HepG2 (cell line): Measurements from ENCODE around the gene UCP2. TPM values are rescaled to one million over a fixed set of nuclear protein-coding genes. Genes with fewer than 3 reads are reported as not detected.

ENCODE experiments used
- ATF5 ChIP-seq: sonication (generic); formaldehyde crosslinking; IDR thresholded peaks from 2 replicates; pipeline ENCODE4 v1.4.0; 2020; ENCODE audit warnings: mild to moderate bottlenecking, low read depth, missing genetic modification reagents
- CAMTA2 ChIP-seq: sonication (generic); formaldehyde crosslinking; IDR thresholded peaks from 2 replicates; pipeline ENCODE4 v1.4.0; 2020; ENCODE audit warnings: mild to moderate bottlenecking, missing genetic modification reagents, borderline replicate concordance
- CBX2 ChIP-seq, 2 experiments: fragments of 200-600 bp in 1 of 2; sonication (generic); formaldehyde crosslinking in 1 of 2; IDR thresholded peaks; 2 replicates each; pipeline versions ENCODE4 v1.7.0 to v1.8.1; 2018 to 2022; ENCODE audit warnings: low read depth in 2 of 2, low read length in 1 of 2, mild to moderate bottlenecking in 1 of 2, missing genetic modification reagents in 1 of 2
- CERS6 ChIP-seq: sonication (generic); formaldehyde crosslinking; IDR thresholded peaks from 2 replicates; pipeline ENCODE4 v1.5.0; 2020; ENCODE audit warnings: missing genetic modification reagents
- ETV5 ChIP-seq: IDR thresholded peaks from 2 replicates; pipeline ENCODE4 v1.6.1; 2018; ENCODE audit warnings: missing biosample characterization, missing genetic modification reagents, inconsistent platforms, borderline replicate concordance
- FOXA3 ChIP-seq: IDR thresholded peaks from 2 replicates; pipeline ENCODE4 v1.6.1; 2016; ENCODE audit warnings: missing genetic modification reagents, missing compliant biosample characterization
- MIER2 ChIP-seq: IDR thresholded peaks from 2 replicates; pipeline ENCODE4 v1.6.1; 2016; ENCODE audit warnings: missing biosample characterization, missing genetic modification reagents
- NR2C2 ChIP-seq: sonication (generic); formaldehyde crosslinking; IDR thresholded peaks from 2 replicates; pipeline ENCODE4 v1.4.0; 2020; ENCODE audit warnings: missing genetic modification reagents, mild to moderate bottlenecking, moderate library complexity, borderline replicate concordance
- PAWR ChIP-seq: sonication (generic); formaldehyde crosslinking; IDR thresholded peaks from 2 replicates; pipeline ENCODE4 v1.4.0; 2020; ENCODE audit warnings: missing genetic modification reagents, mild to moderate bottlenecking, borderline replicate concordance
- SSRP1 ChIP-seq: IDR thresholded peaks from 2 replicates; pipeline ENCODE4 v1.6.1; 2016; ENCODE audit warnings: control low read depth
- TCF12 ChIP-seq, 2 experiments: fragments of 450-650 bp in 1 of 2; sonication (generic) in 1 of 2; formaldehyde crosslinking in 1 of 2; IDR thresholded peaks; 2 replicates each; pipeline versions ENCODE4 v1.6.1 to v1.8.0; 2017 to 2022; ENCODE audit warnings: antibody characterized with exemption in 1 of 2, mild to moderate bottlenecking in 1 of 2, missing genetic modification reagents in 1 of 2, moderate library complexity in 1 of 2
- ZBTB39 ChIP-seq: sonication (generic); formaldehyde crosslinking; IDR thresholded peaks from 2 replicates; pipeline ENCODE4 v1.5.0; 2020; ENCODE audit warnings: missing genetic modification reagents
- ZBTB46 ChIP-seq: sonication (generic); formaldehyde crosslinking; IDR thresholded peaks from 2 replicates; pipeline ENCODE4 v1.4.0; 2020; ENCODE audit warnings: mild to moderate bottlenecking, missing genetic modification reagents, borderline replicate concordance
- ZNF20 ChIP-seq: sonication (generic); formaldehyde crosslinking; IDR thresholded peaks from 2 replicates; pipeline ENCODE4 v1.4.0; 2020; ENCODE audit warnings: mild to moderate bottlenecking, moderate library complexity, missing genetic modification reagents
- ZNF263 ChIP-seq: sonication (generic); formaldehyde crosslinking; IDR thresholded peaks from 2 replicates; pipeline ENCODE4 v1.4.0; 2020; ENCODE audit warnings: missing genetic modification reagents
- ZNF296 ChIP-seq: sonication (generic); formaldehyde crosslinking; conservative IDR thresholded peaks from 2 replicates; pipeline ENCODE4 v1.5.0; 2020; ENCODE audit warnings: mild to moderate bottlenecking, missing genetic modification reagents
- ZNF317 ChIP-seq: sonication (generic); formaldehyde crosslinking; IDR thresholded peaks from 2 replicates; pipeline ENCODE4 v1.5.0; 2020; ENCODE audit warnings: mild to moderate bottlenecking, missing genetic modification reagents
- ZNF468 ChIP-seq: sonication (generic); formaldehyde crosslinking; IDR thresholded peaks from 2 replicates; pipeline ENCODE4 v1.8.0; 2022; ENCODE audit warnings: mild to moderate bottlenecking, moderate library complexity, missing genetic modification reagents
- ZNF567 ChIP-seq: sonication (generic); formaldehyde crosslinking; IDR thresholded peaks from 2 replicates; pipeline ENCODE4 v1.8.1; 2023; ENCODE audit warnings: mild to moderate bottlenecking, missing genetic modification reagents, borderline replicate concordance
- ZNF660 ChIP-seq: sonication (generic); formaldehyde crosslinking; IDR thresholded peaks from 2 replicates; pipeline ENCODE4 v1.5.1; 2020; ENCODE audit warnings: mild to moderate bottlenecking, low read depth, missing genetic modification reagents, borderline replicate concordance
- ZSCAN30 ChIP-seq: sonication (generic); formaldehyde crosslinking; IDR thresholded peaks from 2 replicates; pipeline ENCODE4 v1.5.0; 2020; ENCODE audit warnings: mild to moderate bottlenecking, missing genetic modification reagents
- polyA plus RNA-seq, 8 experiments: library from polyadenylated mRNA; depleted of rRNA in 3 of 8; stranded (reverse) in 7 of 8; unstranded in 1 of 8; fragments of >200 nt; fragmentation: Illumina TruSeq in 4 of 8; extraction: Trizol in 4 of 8; gene quantifications; 2 replicates each; pipeline versions ENCODE4 v1.2.1 to v1.2.3, GENCODE V29; 2011 to 2016; ENCODE audit warnings: low read depth in 4 of 8, missing spikeins in 1 of 8, mixed read lengths in 1 of 8; ENCODE audit not compliant: insufficient read depth in 1 of 8
- total RNA-seq, 5 experiments: library from RNA; depleted of rRNA; stranded (reverse); fragments of >200 nt; fragmentation: Illumina TruSeq; extraction: Trizol; gene quantifications; 2 replicates each; pipeline ENCODE4 v1.2.3, GENCODE V29; 2016; ENCODE audit warnings: low read depth in 1 of 5

The UCP2 gene
- total and polyA plus RNA-seq, 2 of the 13 experiments (the other 11 are each of a cell fraction or from before 2014, with no cell fraction given): 2.7 to 3.2 TPM

GRCh38 chr11:73982990-73983740 is 522 bp upstream of the UCP2 start (continued):
- TF ChIP-seq ZNF660 (CRISPR knock-in tag) (peak; percentile 21; the same call in 1 of the 2 replicates), ZNF296 (CRISPR knock-in tag) (peak; percentile 87), FOXA3 (CRISPR knock-in tag) (peak; percentile 28; the same call in 1 of the 2 replicates), MIER2 (CRISPR knock-in tag) (no peak; the same call in 1 of the 2 replicates), ATF5 (no peak), ZNF567 (CRISPR knock-in tag) (no peak; the same call in 1 of the 2 replicates), ZNF20 (CRISPR knock-in tag) (no peak), PAWR (0 out of 2 replicates have a peak, but pooled peaks have one; percentile 7), ZNF263 (CRISPR knock-in tag) (peak; percentile 86), CERS6 (CRISPR knock-in tag) (peak; percentile 73; the same call in 1 of the 2 replicates), ZBTB39 (peak; percentile 71; the same call in 1 of the 2 replicates), ZBTB46 (CRISPR knock-in tag) (no peak), ZSCAN30 (peak; percentile 97), ETV5 (CRISPR knock-in tag) (peak; percentile 59), TCF12 (IDR thresholded peaks at IDR 0.05) (no peak), TCF12 (CRISPR knock-in tag; IDR thresholded peaks at IDR 0.05) (no peak), ZNF468 (CRISPR knock-in tag) (no peak), CBX2 (IDR thresholded peaks at IDR 0.05; ENCODE audit: low read depth, low read length) (no peak), CBX2 (CRISPR knock-in tag; IDR thresholded peaks at IDR 0.05; ENCODE audit: low read depth) (no peak), ZNF317 (peak; percentile 88), SSRP1 (CRISPR knock-in tag) (no peak), NR2C2 (CRISPR knock-in tag) (peak; percentile 92), CAMTA2 (CRISPR knock-in tag) (0 out of 2 replicates have a peak, but pooled peaks have one; percentile 56)
